NCI-H524 treated with DMSO at 0.1 percent for 48 hours (cell line): Measurements from ENCODE around the gene UBA7.
"Not testable (repeated sequence)": the region's sequence is repeated elsewhere in the genome, so short reads cannot be mapped to it uniquely, and the experiment has no call there.

Source experiments
- DNase-seq: peaks from one replicate; lab custom pipeline; 2025; lab: John Stamatoyannopoulos, UW

UBA7 gene, protein sequence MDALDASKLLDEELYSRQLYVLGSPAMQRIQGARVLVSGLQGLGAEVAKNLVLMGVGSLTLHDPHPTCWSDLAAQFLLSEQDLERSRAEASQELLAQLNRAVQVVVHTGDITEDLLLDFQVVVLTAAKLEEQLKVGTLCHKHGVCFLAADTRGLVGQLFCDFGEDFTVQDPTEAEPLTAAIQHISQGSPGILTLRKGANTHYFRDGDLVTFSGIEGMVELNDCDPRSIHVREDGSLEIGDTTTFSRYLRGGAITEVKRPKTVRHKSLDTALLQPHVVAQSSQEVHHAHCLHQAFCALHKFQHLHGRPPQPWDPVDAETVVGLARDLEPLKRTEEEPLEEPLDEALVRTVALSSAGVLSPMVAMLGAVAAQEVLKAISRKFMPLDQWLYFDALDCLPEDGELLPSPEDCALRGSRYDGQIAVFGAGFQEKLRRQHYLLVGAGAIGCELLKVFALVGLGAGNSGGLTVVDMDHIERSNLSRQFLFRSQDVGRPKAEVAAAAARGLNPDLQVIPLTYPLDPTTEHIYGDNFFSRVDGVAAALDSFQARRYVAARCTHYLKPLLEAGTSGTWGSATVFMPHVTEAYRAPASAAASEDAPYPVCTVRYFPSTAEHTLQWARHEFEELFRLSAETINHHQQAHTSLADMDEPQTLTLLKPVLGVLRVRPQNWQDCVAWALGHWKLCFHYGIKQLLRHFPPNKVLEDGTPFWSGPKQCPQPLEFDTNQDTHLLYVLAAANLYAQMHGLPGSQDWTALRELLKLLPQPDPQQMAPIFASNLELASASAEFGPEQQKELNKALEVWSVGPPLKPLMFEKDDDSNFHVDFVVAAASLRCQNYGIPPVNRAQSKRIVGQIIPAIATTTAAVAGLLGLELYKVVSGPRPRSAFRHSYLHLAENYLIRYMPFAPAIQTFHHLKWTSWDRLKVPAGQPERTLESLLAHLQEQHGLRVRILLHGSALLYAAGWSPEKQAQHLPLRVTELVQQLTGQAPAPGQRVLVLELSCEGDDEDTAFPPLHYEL

DNA sequence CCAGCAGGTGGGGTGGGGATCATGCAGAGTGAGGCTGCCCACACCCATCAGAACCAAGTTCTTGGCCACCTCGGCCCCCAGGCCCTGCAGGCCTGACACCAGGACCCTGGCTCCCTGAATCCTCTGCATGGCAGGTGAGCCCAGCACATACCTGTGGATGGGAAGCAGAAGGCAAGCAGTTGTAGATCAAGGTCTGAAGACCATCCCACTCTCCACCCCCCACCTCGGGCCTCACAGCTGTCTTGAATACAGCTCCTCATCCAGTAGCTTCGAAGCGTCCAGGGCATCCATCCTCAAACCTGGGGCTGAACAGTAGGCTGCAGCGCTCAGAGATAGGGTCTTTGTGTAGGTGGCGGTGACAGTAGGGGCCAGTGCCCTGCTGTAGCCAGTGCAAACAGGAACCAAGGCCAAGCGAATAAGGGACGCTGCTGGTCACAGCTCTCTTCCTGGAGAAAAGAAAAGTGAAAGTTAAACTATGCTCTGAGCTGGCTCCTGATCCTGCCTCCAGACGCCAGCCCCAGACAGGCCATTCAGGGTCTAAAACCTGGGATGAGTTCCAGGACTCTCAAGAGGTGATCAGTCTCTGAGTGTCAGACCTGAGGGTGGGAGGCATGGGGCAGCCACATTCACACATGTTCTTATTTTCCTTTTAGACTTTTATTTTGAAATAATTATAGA is at the start of gene UBA7:
Gene UBA7, minus strand, starts transcription at position 457 of the 678 bp plus-strand sequence. Its CDS starts 166 bp downstream, at position 291.
- no peak for DNase-seq

DNA sequence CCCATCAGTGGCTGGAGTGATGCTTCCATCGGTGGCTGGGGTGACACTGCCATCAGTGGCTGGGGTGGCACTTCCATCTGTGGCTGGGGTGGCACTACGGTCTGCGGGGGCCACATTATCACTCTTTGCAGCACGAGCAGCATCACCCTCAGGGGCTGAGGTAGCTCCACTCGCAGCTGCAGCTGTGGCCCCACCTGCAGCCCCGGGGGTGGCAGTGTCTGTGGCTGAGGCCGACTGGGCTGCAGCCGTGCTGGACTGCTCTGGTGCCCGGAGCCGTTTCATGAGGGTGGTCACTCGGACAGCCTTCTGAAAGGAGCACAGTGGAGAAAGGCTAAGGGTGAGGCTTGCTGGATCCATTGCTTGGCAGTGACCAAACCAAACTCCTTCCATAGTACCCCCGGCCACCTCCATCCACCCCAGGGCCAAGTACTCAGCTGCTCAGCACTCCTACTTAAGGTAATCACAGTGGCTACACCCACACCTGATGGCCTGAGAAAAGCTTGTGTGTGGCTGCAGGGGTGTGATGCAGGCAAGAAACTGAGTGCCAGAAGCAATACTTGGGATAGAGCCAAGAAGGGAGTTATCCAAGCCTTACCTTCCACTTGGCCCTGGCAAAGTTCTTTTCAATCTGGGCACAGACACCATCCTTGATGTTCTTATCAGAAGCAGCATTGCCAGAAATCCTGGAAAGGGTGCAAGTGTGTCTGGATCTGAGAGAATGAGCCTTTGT is 46.0 kb upstream of the UBA7 start:
- DNase-seq: no peak

DNA sequence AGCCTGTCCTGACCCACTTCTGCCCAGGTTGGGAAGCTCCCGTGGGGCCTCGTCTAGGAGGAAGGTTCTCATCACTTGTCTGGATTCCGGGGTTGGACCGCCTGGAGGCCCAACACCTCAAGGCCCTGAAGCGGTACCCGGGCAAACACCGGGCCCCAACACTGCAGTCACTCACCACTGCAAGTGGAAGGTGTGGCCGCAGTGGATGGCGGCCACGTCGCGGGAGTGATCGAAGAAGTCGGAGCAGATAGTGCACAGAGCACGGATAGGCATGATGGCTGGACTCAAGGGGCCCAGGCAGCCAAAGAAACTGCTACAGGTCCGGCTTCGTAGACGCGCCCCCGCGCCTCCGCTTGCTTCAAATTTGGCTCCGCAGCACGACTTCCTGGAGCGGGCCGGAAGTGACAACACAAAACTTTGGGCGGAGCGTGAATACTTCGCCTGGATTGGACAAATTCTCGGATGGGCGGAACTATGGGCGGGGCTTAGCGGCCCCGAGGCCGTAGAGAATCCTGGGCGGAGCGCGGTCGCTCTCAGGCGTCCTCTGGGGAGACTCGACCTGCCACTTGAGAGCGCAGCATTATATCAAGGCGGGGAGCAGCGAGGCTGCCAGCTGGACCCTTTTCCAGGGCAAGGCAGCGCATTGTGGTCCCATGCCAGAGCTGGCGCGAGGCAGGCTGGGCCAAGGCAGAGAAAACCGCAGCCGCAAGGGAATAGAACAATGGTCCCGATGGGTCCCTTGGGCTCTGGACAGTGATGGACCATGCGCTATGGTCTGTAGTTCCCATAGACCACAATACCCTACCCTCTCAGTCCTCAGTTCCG is 42.6 kb upstream of the UBA7 start, which contains the start of gene TRAIP:
Gene TRAIP, minus strand, starts transcription at position 384 of the 825 bp plus-strand sequence. Its CDS starts 111 bp downstream, at position 273.
- peak; percentile 83 for DNase-seq

DNA sequence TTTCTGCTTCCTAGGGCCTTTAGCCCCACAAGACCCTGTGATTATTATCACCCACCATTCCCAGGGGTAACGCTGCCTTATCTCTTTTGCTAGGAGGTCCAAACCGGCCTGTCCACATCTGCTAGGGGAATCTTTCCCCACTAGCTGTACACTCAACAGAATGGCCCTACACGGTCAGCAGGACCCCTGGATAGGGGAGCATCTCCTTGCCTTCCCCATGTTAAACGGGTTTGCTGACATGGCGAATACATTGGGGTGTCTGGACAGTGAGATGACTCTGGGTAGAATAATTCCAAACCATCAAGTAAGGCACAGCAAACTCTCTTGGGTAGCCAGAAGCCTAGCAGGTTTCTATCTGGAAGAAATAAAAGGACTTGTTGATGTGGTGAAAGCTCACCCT is 41.9 kb upstream of the UBA7 start:
- DNase-seq: no peak

DNA sequence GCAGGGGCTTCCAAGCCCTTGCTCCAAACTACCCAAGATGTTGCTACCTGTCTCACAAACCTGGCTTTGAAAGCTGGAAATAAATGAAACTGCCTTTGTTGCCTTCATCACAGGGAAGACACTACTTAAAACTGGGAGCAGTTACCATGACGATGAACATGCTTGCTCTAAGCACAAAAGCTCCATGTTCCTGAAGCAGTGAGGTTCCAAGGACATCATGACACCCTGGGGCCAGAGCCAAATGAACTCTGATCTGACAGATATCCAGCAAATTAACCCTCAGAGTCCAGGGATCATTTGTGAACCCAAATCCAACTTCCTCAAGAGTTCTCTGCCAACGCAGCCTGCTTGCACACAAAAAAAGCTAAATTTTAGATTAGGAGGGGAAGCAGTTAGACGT is 31.9 kb upstream of the UBA7 start:
- no peak for DNase-seq

DNA sequence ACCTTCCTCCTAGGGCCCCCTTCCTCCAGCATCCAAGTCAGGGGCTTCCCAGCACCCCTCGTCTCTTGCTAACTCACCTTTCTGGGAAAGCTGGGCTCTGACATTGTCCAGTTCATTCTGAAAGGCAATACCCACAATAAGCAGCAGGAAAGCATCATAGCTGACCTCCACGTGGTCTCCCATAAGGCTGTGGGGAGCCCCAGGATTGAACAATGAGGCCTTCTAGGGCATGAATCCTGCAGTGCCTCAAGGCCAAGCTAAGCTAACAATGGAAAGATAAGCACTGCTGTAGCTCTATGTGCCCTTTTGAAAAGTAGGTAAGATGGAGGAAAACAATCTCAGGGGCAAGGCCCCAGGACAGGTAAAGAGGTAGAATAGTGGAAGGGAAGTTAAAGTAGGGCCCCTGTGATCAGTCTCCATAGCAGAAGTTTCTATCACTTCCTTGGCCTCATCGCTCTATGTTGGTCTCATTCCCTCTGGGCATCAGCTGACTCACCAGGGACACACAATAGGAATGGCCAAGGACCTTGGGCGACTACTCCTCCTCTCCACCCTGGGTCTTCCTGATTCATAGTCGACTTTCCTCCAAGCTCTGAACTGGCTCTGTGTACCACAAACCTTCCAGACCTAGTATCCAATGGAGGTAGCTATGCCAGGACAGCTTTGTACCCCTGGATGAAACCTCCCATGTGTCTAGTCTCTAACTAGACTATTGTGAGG is 30.9 kb upstream of the UBA7 start:
- DNase-seq: no peak

DNA sequence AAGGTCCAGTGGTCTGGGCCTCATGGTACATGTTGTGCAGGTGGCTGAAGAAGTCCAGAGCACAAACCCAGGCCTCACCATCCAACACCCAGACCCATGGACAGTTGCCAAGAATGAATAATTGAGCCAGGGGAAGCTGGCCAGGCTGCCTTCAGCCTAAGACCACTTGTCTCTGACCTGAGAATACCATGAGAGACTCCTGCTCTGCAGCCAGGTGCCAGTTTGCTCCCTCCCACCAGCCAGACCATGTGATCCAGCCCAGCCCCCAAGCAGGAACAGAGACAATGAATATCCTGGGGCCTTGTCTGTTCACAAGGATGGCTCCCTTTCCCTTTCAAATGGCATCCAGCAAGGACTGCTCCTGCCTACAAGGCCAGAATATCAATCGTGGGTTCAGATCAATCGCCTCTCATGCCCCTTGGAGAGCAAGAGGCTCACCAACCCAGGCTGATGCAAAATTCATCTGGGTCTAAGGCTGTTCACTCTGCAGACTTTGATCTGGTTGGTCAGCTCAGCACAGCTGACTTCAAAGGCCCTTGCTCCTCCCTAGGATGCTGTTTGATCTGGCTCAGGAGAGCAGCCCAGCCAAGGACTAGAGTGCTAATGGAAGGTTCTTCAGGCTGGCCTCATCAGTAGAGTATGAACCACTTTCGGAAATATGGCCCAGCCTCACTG is 29.2 kb upstream of the UBA7 start:
- no peak for DNase-seq

DNA sequence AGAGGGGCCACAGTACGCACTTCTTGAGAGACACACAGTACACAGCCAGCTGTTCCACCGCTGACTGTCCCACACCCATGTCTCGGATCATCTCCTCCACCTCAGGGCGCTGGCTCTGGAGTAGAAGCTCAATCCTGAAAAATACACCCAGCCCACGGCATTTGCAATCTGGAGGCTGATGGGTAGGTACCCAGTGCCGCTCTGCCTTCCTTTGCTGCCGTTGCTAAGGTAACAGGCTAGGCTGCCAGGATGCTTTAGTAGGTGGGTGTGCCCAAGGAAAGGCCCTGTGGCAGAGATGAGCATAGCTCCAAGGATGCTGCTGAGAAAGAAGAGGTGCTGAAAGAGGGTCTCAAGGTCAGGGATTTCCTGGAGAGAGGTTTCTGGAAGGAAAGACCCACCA is 28.1 kb upstream of the UBA7 start:
- DNase-seq: no peak

DNA sequence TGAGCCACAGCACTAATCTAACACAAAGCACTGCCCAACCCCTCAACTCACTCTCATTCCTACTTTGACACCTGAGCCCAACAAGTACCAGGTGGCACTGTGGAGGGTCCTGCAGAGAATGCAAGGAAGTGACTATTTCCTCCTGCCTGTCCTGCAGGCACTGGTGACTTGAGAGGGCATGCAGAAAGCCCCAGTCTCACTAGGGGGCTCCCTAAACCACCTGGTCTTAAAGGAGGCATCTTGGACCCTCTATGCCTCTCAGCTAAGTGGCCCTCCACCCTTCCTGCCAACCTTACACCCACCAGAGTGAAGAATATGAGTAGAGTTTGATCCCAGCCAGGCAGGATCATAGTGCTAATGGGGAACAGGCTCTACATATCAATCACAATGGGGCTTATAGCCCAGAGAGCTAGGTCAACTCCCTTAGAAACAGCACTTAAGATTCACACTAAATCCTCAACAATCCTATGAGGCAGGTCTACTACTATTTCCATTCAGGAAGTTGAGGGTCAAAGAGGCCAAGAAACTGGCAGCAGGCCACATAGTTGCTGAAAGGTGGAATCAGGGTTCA is 27.5 kb upstream of the UBA7 start:
- peak; percentile 8 for DNase-seq

DNA sequence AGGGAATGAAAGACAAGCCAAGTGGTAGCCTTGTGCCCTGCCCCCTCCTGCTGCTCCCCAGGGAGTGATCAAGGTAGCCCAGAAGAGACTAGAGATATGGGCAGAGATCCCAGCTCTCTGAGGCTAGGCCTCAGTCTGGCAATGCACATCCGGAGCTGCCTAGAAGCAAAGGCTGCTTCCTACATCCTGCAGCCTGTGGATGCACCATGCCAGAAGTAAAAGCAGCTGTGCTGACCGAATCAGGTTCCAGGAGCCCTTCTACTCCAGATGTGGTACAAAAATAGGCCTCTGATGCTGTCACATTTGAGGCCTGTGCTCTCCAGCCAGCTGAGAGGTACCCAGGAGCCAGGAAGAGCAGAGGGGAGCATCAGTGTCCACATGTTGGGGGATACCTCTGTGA is 26.6 kb upstream of the UBA7 start:
- no peak for DNase-seq

DNA sequence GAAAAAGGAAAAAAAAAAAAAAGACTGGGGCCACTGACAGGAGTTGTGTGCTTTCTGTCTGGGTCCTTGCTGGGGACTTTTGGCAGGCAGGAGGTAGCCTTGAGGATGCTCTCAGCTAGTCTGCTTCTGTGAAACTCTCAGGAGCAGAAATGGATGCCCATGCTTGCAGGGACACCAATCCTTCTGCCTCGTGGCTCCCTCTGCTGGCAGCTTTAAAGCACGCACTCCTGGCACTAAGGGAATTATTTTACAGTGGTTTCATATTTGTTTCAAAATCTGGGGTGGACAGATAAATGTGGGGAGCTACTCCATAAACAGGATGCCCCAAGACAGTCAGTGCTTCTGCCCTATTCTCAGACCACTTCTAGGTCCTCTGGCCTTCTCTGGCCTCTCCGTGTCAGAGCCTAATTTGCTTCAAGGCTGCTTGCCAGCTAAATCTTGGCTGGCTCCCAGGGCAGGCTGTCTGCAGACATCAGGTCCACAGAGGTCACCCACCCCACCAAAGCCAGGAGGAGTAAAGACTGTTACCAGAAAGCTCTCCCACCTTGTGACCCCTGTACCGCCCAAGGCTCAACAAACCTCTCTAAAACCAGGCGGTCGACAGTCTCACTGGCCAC is 25.5 kb upstream of the UBA7 start:
- peak; percentile 10 for DNase-seq

DNA sequence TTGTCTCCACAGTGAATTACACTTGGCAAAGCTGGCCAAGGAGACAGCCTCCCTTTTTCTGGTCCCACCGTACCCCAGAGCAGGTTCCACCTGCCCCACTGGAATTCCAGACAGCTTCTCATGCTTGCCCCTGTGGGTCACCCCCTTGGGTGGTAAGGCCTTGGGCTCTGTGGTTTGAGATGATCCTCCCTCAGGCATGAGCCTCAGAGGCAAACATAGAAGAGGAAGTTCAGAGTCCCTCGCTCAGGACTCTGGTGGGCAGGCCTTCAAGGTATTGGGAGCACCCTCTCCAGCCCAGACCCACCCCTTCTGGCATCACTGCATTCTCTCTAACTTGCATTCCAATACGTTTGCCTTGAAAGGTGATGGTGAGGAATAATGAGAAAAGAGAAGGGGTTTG is 17.6 kb upstream of the UBA7 start:
- no peak for DNase-seq

DNA sequence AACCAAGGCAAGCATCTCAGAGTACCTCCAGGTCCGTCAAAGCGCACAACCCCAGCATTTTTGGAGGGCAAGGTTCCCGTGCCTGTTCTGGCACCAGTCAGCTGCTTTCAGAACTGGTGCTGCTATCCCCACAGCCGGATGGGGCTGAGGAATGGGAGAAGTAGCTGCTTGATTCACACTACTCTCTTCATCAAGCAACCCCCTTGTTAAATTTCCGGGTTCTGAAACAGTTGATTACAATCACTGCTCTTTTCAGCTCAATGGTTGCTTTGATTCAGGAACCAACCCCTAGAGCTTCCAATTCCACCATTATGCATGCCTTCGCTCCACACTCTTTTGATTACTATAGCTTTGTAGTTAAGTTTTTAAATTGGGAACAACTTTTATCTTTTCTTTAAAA is 12.3 kb upstream of the UBA7 start:
- no peak for DNase-seq

DNA sequence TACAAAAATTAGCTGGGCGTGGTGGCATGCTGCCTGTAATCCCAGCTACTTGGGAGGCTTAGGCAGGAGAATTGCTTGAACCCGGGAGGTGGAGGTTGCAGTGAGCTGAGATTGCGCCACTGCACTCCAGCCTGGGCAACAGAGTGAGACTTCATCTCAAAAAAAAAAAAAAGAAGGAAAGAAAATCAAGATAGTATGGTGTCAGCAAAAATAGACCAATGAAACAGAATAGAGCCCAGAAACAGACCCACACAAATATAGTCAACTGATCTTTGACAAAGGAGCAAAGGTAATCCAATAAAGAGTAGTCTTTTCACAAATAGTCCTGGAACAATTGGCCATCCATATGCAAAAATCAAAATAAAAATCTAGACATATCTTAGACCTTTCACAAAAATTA is 9.4 kb upstream of the UBA7 start:
- not testable (repeated sequence) for DNase-seq

DNA sequence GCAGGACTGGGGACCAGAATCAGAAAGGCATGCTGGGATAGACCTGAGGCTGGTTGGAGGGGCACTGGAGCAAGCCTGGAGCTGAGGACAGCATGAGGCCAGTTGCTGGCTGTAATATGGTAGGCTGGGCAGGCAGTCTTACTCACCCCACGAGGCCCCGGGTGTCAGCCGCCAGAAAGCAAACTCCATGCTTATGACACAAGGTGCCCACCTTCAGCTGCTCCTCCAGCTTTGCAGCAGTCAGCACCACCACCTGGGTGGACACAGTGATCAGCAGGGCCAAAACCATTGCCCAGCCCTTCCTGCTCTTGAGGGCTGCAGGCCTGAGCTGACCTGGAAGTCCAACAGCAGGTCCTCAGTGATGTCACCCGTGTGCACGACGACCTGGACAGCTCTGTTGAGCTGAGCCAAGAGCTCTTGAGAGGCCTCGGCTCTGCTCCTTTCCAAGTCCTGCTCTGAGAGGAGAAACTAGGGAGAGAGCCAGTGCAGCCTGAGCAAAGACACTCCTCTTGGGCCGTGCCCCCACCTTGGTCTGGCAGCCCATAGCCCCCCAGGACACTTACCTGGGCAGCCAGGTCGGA is 747 bp downstream of the UBA7 start:
- no peak for DNase-seq

DNA sequence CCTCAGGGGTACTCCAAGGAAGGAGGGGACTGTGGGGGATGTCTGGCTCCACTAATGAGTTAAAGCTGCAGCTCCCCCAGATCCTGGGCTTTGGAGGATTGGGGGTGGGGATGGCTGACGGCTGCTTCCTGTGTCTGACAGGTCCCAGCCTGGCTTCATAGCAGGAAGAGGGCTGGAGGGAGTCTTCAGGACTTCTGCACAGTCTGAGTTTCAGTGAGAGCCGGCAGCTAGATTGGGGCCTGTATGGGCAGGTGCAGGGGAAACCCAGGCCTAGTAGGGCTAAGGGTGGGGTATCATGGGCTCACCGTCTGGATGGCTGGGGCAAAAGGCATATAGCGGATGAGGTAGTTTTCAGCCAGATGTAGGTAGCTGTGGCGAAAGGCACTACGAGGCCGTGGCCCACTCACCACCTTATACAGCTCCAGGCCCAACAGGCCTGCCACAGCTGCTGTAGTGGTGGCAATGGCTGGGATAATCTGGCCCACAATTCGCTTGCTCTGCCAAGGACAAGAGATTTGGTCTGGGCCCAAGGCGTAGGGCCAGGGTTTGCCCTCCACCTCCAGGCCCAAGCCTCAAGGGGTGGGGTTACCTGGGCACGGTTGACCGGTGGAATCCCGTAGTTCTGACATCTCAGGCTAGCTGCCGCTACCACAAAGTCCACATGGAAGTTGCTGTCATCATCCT is 6.2 kb downstream of the UBA7 start:
- DNase-seq: no peak

DNA sequence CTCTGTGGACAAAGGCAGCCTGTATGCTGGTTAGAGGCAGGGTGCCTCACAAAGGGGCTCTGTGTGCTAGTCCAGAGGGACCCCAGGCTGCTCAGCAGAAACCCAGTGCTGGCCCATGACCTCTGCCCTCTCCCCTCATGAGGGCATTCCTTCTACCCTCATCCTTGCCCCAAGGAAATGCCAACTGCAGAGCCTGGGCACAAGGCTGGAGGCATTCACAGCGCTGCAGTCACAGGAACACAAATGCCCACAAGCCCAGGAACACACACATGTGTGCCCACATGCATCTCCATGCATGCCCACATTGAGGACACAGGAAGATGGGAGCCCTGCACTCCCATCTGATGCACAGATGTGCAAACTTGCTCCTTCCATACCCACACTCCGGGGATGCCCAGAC is 6.9 kb downstream of the UBA7 start:
- DNase-seq: no peak
